Right lobe of liver (tissue), 4 donors: ENCODE measurements around the gene C20orf96.

Source experiments
- CTCF ChIP-seq, 4 donors: fragments of 200-600 bp in 3 of 4; fragments of 450-650 bp in 1 of 4; IDR thresholded peaks; one replicate each; pipeline versions ENCODE4 v1.5.1 to v1.8.0; 2016 to 2022; ENCODE audit warnings: antibody characterized with exemption in 4 of 4, mild to moderate bottlenecking in 2 of 4
- POLR2A ChIP-seq: fragments of 450-650 bp; IDR thresholded peaks from one replicate; pipeline ENCODE4 v1.6.1; 2017; ENCODE audit warnings: antibody characterized with exemption, mild to moderate bottlenecking
- donor health status: DM: no; HTN: no; CAD: no.
- donor health status: DM: no; HTN: no; CAD: no.
- donor health status: DM: no; HTN: yes; CAD: no.

GRCh38 chr20:284172-284571 is 6.4 kb downstream of the C20orf96 start:
- TF ChIP-seq CTCF (IDR thresholded peaks at IDR 0.05) (no peak), POLR2A (no peak)
